K562 (cell line): ENCODE results near the gene MBLAC2. TPM values are rescaled to one million over a fixed set of nuclear protein-coding genes. Genes with fewer than 3 reads are reported as not detected.

ENCODE experiments used
- ATAC-seq: fragments of 200-7000 bp; cut with Tn5 transposase; 3 replicates; pipeline ENCODE4 v1.9.1; 2020; ENCODE audit warnings: moderate library complexity
- BruUV-seq: library from RNA; stranded (reverse); fragments of 400-500 nt; replicated peaks from 2 replicates; lab custom pipeline; 2021; lab: Mats Ljungman, UMichigan
- CTCF ChIA-PET: fragments of 300-600 bp; formaldehyde crosslinking; extraction: SDS; loops from one replicate; lab custom pipeline; 2021; ENCODE audit warnings: low intra/inter-chr PET ratio; lab: Yijun Ruan, JAX
- POLR2A ChIA-PET: fragments of 300-600, 350-650 bp; sonication (Branson Sonifier 250); formaldehyde crosslinking; extraction: SDS; loops from one replicate; lab custom pipeline; 2021; ENCODE audit warnings: antibody characterized with exemption, inconsistent platforms; lab: Yijun Ruan, JAX
- DNase-seq, 4 experiments: peaks; one replicate each; pipeline versions ENCODE4 v3.0.0 to v3.0.0-alpha.2; 2011 to 2018; ENCODE audit warnings: low spot score in 3 of 4, mixed read lengths in 3 of 4; ENCODE audit errors: extremely low read depth in 1 of 4
- FAIRE-seq: peaks from 2 replicates; lab custom pipeline; 2011; peaks lifted over from hg19 to GRCh38; lab: Jason Lieb, UNC
- H2AFZ ChIP-seq: 2 replicates; pipeline ENCODE4 v1.6.0; 2011; ENCODE audit warnings: low read depth, low read length, control low read depth, inconsistent platforms
- H3K27ac ChIP-seq: fragments of 200-600 bp; 3 replicates; pipeline ENCODE4 v1.8.0; 2011; ENCODE audit warnings: low read depth, mild to moderate bottlenecking, control low read depth, inconsistent platforms, low read length, moderate library complexity, mixed read lengths; ENCODE audit errors: extremely low read depth
- H3K27me3 ChIP-seq, 2 experiments: fragments of 300-600 bp in 1 of 2; 2 replicates in 1 of 2; 3 replicates in 1 of 2; pipeline versions ENCODE4 v1.6.0 to v1.8.0; 2011; ENCODE audit warnings: inconsistent platforms in 2 of 2, low read length in 2 of 2, mild to moderate bottlenecking in 1 of 2, mixed read lengths in 1 of 2, moderate library complexity in 1 of 2; ENCODE audit not compliant: control insufficient read depth in 2 of 2, insufficient read depth in 2 of 2
- H3K36me3 ChIP-seq: fragments of 300-600 bp; 3 replicates; pipeline ENCODE4 v1.8.0; 2011; ENCODE audit warnings: mild to moderate bottlenecking, low read length, inconsistent platforms; ENCODE audit not compliant: control insufficient read depth, insufficient read depth
- H3K4me1 ChIP-seq, 2 experiments: fragments of 200-600 bp in 1 of 2; replicated peaks in 1 of 2; 2 replicates in 1 of 2; 3 replicates in 1 of 2; pipeline versions ENCODE4 v1.5.1 to v1.8.0; 2011; ENCODE audit warnings: inconsistent platforms in 2 of 2, low read length in 2 of 2, mild to moderate bottlenecking in 1 of 2, mixed read lengths in 1 of 2, moderate library complexity in 1 of 2; ENCODE audit not compliant: control insufficient read depth in 2 of 2, insufficient read depth in 2 of 2
- H3K4me2 ChIP-seq: 2 replicates; pipeline ENCODE4 v1.6.1; 2011; ENCODE audit warnings: low read length, control low read depth, inconsistent platforms, mixed read lengths; ENCODE audit not compliant: insufficient read depth
- H3K4me3 ChIP-seq: fragments of 200-600 bp; sonication (generic), shearing (Covaris generic); 2 replicates; pipeline ENCODE4 v1.5.1; 2016; ENCODE audit warnings: control low read depth, inconsistent platforms
- H3K79me2 ChIP-seq: fragments of 200-600 bp; 3 replicates; pipeline ENCODE4 v1.8.0; 2011; ENCODE audit warnings: low read length, inconsistent platforms; ENCODE audit not compliant: control insufficient read depth, insufficient read depth
- H3K9ac ChIP-seq, 2 experiments: 2 replicates each; pipeline versions ENCODE4 v1.6.0 to v1.6.1; 2011; ENCODE audit warnings: low read depth in 2 of 2, low read length in 2 of 2, control low read depth in 1 of 2, inconsistent platforms in 1 of 2, mild to moderate bottlenecking in 1 of 2, mixed read lengths in 1 of 2; ENCODE audit not compliant: insufficient read depth in 1 of 2
- H3K9me1 ChIP-seq: one replicate; pipeline ENCODE4 v1.6.0; 2011; ENCODE audit warnings: inconsistent platforms, mild to moderate bottlenecking, low read length, moderate library complexity; ENCODE audit not compliant: control insufficient read depth, insufficient read depth
- H3K9me3 ChIP-seq: replicated peaks from 2 replicates; pipeline ENCODE4 v1.5.1; 2011; ENCODE audit warnings: low read depth, low read length, inconsistent platforms; ENCODE audit not compliant: control insufficient read depth, insufficient read depth
- H4K20me1 ChIP-seq: replicated peaks from 2 replicates; pipeline ENCODE4 v1.6.1; 2011; ENCODE audit warnings: low read length, inconsistent platforms, mixed read lengths; ENCODE audit not compliant: control insufficient read depth, insufficient read depth
- BACH1 ChIP-seq: fragments of 200-800 bp; sonication (Bioruptor generic); IDR thresholded peaks from 2 replicates; pipeline ENCODE4 v1.6.1; 2016; ENCODE audit warnings: missing genetic modification characterization, missing compliant biosample characterization
- BCOR ChIP-seq: fragments of 450-650 bp; IDR thresholded peaks from 2 replicates; pipeline ENCODE4 v1.6.1; 2016
- HDAC6 ChIP-seq: IDR thresholded peaks from 2 replicates; pipeline ENCODE4 v1.6.1; 2012; ENCODE audit warnings: low read depth, mild to moderate bottlenecking, control low read depth, inconsistent platforms, low read length, moderate library complexity
- HMBOX1 ChIP-seq: sonication (generic); IDR thresholded peaks from 2 replicates; pipeline ENCODE4 v1.6.1; 2016
- JUNB ChIP-seq: fragments of 450-650 bp; formaldehyde crosslinking; conservative IDR thresholded peaks from 2 replicates; pipeline ENCODE4 v1.4.0; 2020; ENCODE audit warnings: mild to moderate bottlenecking
- ZBTB7A ChIP-seq: IDR thresholded peaks from 2 replicates; pipeline ENCODE4 v1.6.1; 2011; ENCODE audit warnings: low read depth, mild to moderate bottlenecking, low read length, moderate library complexity, borderline replicate concordance; ENCODE audit not compliant: control insufficient read depth
- ZNF140 ChIP-seq: fragments of 250-450 bp; sonication (Bioruptor Pico); IDR thresholded peaks from 2 replicates; pipeline ENCODE4 v1.8.0; 2021; ENCODE audit warnings: moderate library complexity, mild to moderate bottlenecking, inconsistent platforms
- ZNF175 ChIP-seq: fragments of 200-800 bp; sonication (Bioruptor generic); IDR thresholded peaks from 2 replicates; pipeline ENCODE4 v1.6.1; 2016; ENCODE audit warnings: low read depth, mild to moderate bottlenecking, missing genetic modification characterization, missing compliant biosample characterization
- ZNF507 ChIP-seq: conservative IDR thresholded peaks from 2 replicates; pipeline ENCODE4 v1.6.1; 2017; ENCODE audit warnings: missing genetic modification characterization, missing compliant biosample characterization
- WGBS: fragments of 100-300 bp; shearing (Covaris generic); methylation state at CpG from one replicate; pipeline ENCODE4 v1.1.6; 2016; ENCODE audit warnings: low coverage, mixed read lengths; ENCODE audit not compliant: insufficient coverage; ENCODE audit errors: missing lambda C conversion rate; 5-methylcytosine and 5-hydroxymethylcytosine counted together
- in situ Hi-C: fragments of 300-500 bp; cut with MboI; formaldehyde crosslinking; loops from 4 replicates; pipeline ENCODE4 v1.15.0; 2018; ENCODE audit warnings: inconsistent platforms, mixed read lengths
- intact Hi-C: fragments of 100-400 bp; cut with micrococcal nuclease; formaldehyde crosslinking; loops from 2 replicates; pipeline ENCODE4 v1.14.2; 2022
- polyA plus RNA-seq, 8 experiments: library from polyadenylated mRNA; depleted of rRNA in 4 of 8; stranded (reverse) in 5 of 8; unstranded in 3 of 8; fragments of >200 nt; fragmentation: Nextera tagmentation in 2 of 8; fragmentation: Illumina TruSeq in 1 of 8; extraction: Ambion mirVana in 2 of 8; extraction: Trizol in 1 of 8; gene quantifications; 2 replicates each; pipeline versions ENCODE4 v1.2.1 to v1.2.3, GENCODE V29; 2011 to 2014; ENCODE audit warnings: inconsistent platforms in 1 of 8, missing spikeins in 1 of 8
- total RNA-seq, 7 experiments: library from RNA; depleted of rRNA in 6 of 7; stranded (reverse); fragments of >200 nt in 6 of 7; fragmentation: Illumina TruSeq in 2 of 7; extraction: Trizol in 2 of 7; gene quantifications; 2 replicates each; pipeline versions ENCODE4 v1.2.1 to v1.2.3, GENCODE V29; 2011 to 2021; ENCODE audit warnings: low replicate concordance in 1 of 7

Gene MBLAC2
- total and polyA plus RNA-seq, 9 of the 15 experiments (the other 6 are each of a cell fraction or from before 2014, with no cell fraction given), result 2.4 to 13.1 (median 10.3) TPM

- Histone ChIP-seq H3K4me3 (no peak overlapping the region), H3K9me1 (no peaks in the 10 kb centered on the region), H3K9ac (no peak overlapping the region), H3K27ac (no peak overlapping the region), H3K9me3 (no peaks in the 10 kb centered on the region), H3K27me3 (no peaks in the 10 kb centered on the region), H2AFZ (no peak overlapping the region)
- WGBS, result 83% methylated on average over 1 of the region's 1 CpG
- BruUV-seq, result no TSS peak
- ATAC-seq, result no peak
- TF ChIP-seq ZNF507 (tag) (peak; percentile 85), BACH1 (tag) (no peak), HMBOX1 (no peak), ZNF140 (CRISPR knock-in tag) (no peak), BCOR (no peak), ZNF175 (CRISPR knock-in tag) (no peak), HDAC6 (no peak), JUNB (CRISPR knock-in tag) (no peak), ZBTB7A (no peak)
- TF ChIP-seq, all 486 proteins: peak for 1
- H3K4me1 ChIP-seq, result no peaks in the 10 kb centered on the region
- H3K4me2 ChIP-seq, result no peak overlapping the region
- peaks cover 66% of the 10 kb centered on the region; the same call in 2 of the 3 replicates for H3K36me3 ChIP-seq
- no peaks in the 10 kb centered on the region for H4K20me1 ChIP-seq
- in situ Hi-C loops (no loop called here), intact Hi-C loops (no loop called here)
- POLR2A ChIA-PET, result no interaction called here
- DNase-seq (no peak), FAIRE-seq (no peak)
- H3K79me2 ChIP-seq, result no peaks in the 10 kb centered on the region
- CTCF ChIA-PET, result no interaction called here
Measured at GRCh38 chr5:90495146-90495545, 20.6 kb upstream of the MBLAC2 start.
